ENCODE data around the gene SLC6A19.

DNA sequence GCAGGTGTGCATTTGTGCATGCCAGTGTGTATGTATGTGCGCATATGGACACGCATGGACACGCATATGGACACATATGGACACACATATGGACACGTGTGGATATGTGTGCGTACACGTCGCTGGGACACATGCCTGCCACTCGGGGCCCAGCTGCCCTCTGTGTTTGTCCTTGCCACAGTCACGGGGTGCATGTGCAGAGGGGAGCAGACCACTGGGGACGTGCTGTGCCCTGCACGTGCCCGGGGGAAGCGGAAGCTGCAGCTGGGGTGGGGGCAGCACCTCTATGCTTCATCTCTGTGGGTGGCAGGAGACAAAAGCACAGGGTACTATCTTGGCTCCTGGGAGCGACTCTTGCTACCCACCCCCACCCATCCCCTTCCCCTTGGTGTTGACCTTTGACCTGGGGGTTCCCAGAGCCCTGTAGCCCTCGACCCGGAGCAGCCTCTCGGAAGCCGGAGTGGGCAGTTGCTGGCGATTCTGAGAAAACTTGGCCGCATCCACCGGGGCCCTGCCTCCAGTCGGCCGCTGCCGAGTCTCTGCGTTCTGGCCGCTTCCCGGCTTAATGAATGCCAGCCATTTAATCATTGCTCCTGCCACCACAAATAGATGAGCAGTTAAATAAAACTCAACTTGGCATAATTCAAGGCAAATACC is 21.4 kb downstream of the SLC6A19 start:
- TF ChIP-seq CTCF (IDR thresholded peaks at IDR 0.05), result no peak
- TF ChIP-seq PRRX2 (CRISPR knock-in tag; IDR thresholded peaks at IDR 0.05), result no peak
